NCI-H345 treated with DMSO at 0.1 percent for 48 hours (cell line): ENCODE data around the gene KRT81.
"Not testable (repeated sequence)": the region's sequence is repeated elsewhere in the genome, so short reads cannot be mapped to it uniquely, and the experiment has no call there.

Experiments
- DNase-seq: peaks from one replicate; lab custom pipeline; 2025; ENCODE audit not compliant: unreplicated experiment; lab: John Stamatoyannopoulos, UW

Gene KRT81

DNA sequence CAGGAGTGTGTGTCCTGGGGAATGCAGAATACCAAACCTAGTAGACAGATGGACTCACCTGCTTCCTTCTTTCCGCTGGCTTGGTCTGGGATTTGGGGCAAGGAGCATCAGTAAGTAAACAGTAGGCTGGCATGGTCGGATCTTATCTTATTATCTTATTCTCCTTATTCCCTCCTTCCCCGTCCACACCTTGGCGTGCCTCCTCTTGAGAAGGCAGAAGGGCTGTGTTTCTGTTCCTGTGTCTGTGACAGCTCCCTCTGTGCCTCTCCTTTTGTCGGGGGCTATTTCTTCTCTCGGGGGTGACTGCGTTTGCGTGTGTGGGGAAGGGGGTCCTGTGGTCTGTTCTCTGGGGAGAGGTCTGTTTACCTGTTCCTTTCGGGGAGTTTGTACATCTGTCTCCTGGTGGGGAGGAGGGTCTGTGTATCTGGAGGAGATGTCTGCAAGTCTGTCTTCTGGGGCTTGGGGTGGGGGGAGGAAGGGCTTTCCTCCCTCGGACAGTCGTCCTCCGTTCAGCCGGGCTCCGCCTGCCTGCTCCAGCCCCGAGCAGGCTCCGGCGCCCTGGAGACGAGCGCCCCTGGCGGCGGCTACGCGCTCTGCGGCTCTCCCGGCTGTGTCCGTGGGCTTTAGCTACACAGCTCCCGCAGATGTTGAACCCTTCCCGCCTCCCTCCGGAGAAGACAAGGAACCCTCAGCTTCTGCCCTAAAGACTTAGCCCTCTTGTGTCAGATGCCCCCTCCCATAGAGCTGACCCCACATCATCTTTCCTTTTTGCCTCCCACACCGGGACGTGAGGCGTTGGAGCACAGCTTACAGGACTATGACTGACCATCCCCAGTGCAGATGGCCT is 12.5 kb downstream of the KRT81 start:
- DNase-seq: peak; percentile 63

DNA sequence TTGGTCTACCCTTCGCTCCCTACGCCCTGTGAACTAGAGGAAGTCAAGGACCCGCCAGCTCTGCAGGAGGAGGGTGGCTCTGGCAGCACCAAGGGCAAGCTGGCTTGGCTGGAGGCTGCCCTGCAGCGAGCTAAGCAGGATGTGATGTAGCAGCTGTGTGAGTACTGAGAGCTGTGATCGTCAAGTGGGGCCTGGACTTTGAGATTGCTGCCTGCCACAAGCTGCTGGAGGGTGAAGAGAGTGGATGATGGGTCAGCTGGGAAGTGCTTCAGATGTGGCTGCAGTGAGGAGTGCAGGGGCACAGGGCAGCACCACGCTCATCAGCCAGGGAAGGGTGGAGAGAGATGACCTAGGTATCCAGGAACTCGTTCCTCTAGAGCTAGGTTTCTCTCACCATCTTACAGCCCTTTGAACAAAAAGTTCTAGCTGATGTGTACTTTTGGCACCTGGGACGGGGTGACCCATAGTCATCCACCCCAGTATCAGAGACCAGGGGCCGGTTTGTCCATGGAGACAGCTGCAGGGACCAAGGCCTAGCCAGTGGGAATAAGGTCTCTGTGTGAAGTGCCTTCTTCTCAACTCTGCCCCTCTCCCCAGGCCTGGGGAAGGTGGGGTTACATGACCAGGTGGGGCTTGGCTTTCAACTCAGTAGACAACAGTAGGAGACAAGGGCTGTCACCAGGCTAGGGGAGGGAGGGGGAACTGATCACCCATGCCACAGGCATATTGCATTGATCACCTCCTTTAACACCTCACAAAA is 13.7 kb downstream of the KRT81 start:
- no peak for DNase-seq

DNA sequence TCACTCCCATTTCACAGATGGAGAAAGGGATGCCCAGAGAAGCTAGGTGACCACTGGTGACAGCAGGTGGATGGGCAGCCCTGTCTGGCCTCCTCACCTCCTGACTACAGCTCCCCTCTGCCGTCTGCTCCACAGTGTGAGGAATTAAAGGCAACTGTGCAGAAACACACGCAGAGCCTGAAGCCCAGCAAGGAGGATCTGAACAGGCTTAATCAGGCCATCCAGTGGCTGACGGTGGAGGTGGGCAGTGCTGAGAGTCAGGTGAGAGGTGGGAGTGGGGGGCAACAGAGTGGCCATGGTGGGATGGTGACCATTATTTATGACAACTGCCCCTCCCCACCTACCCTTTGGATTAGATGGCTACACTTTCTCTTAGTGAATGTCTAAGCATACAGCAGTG is 15.6 kb downstream of the KRT81 start:
- DNase-seq: no peak

DNA sequence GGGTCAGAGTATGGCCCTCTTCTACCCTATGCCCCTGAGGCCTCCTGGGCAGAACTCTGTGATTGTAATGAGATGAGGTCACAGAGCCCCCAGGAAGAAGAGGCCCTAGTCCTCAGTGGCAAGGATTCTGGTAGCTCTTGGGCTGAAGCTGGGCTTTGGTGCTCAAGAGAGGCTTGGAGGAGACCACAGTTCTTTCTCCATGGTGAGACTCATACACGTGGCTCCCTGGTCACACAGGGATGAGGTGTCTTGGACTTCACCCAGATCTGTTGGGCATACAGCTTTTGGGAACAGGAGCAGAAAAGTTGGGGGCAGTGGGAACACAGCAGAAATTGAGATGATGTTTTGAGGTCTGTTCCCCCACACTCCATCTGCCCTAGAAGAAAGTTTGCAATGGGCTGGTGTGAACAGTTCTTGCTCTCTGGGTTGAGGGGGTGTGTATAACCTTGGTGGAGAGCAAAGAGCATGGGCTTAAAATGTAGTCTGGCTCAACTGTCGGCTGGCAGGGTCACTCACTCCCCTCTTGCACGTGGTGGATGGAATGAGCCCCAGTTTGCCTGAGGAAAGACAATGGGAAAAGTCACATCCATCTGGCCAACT is 16.7 kb downstream of the KRT81 start, which contains the start of gene KRT86:
KRT86 (plus strand) TSS at position 125 of the 600 bp plus-strand sequence. CDS start 27,272 bp downstream, outside the sequence.
- no peak for DNase-seq

DNA sequence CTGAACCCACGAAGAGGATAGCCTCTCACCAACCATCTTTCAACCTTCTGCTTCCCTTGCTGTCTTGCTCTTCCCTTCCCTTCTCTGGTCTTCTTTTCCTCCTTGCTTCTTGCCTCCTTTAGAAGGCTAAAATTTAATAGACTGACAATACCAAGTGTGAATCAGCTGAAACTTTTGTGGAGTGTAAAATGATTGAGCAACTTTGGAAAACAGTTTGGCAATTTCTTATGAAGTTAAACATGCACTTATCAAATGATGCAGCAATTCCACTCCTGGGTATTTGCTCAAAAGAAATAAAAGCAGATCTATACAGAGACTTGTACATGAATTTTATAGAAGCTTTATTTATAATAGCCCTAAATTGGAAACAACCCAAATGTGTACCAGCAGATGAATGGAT is 20.2 kb downstream of the KRT81 start:
- no peak for DNase-seq

DNA sequence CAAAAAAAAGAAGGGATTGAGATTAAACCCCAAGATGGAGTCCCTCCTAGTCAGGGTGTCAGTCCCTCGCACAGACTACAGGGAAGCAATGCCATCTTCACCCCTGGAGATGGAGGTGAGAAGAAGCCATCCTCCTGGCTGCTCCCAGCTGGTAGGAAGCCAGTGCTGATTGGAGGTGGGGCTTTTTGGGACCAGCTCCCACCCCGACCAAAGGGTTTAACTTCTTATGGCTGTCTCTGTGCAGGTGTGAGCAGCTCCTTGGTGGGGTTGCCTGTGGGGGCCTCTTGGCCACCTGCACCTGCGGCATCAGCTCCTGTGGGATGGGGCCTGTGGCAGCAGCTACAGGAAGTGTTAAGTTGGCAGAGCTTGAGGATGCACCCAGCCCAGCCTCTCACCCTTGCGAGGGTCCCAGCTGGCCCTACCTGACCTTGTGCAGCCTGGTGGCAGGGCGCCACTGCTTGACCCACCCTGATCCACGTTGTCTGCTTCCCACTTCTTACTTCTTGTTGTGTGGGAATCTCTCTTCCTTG is 20.7 kb downstream of the KRT81 start:
- no peak for DNase-seq

DNA sequence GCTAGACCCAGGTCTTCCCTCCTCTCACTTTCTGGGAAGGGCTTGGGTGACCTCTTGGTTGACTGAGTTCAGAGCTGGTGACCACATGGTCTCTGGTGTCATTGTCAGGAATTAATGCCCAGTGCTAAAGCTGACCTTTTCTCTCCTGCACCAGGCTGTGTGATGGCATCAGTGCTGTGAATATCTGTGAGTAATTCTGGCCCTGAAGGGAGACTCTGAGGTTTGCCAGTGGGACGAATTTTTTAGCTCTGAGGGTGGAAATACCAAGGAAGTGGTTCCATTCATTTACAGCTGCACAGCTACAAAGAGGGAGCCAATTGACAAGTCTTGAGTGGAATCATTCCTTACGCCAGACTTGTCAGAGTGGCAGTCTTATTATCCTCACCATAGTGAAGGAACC is 23.1 kb downstream of the KRT81 start:
- no peak for DNase-seq

DNA sequence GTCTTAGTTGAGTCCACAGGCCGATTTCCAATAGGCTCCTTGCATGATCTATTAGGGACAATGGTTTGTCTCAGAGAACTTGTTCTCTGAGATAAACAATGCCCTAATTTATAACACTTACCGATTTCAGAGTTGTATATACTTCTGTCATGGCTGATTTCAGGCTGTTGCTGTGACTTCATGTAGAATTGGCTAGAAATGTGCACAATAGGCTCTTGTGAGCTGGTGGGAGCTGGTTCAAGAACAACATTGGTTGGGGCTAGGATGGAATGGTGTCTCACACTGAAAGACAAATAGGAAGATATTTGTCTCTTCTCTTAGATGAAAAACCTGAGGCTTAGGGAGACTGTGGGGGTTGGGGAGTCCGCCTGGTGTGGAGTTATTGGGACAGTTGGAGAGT is 23.6 kb downstream of the KRT81 start:
- DNase-seq: no peak

DNA sequence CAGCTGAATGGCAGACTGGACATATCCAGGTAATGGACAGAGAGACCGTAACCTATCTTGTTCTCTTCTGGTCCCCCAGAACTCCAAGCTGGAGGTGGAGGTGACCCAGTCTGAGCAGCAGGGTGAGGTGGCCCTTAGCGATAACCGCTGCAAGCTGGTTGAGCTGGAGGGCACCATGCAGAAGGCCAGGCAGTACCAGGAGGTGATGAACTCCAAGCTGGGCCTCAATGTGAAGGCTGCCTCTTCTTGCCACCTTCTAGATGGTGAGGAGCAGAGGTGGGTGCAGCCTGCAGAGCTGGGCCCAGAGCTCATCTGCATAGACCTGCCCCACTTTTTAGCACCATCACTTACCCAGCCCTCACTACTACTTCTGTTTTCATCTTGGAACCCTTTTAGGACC is 24.1 kb downstream of the KRT81 start:
- DNase-seq: no peak

DNA sequence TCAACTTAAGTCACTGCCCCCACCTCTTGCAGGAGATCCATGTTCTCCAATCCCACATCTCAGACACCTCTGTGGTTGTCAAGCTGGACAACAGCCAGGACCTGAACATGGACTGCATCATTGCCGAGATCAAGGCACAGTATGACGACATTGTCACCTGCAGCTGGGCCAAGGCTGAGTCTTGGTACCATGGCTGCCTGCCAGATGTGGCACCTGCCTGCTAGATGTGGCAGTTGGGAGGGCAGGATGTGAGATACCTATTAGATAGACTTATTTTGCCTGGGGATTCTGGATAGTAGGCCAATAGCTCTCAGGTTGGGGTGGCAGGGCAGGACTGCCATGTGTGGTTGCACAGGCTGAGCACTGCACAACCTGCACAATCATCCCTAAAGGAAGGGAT is 24.8 kb downstream of the KRT81 start:
- no peak for DNase-seq

DNA sequence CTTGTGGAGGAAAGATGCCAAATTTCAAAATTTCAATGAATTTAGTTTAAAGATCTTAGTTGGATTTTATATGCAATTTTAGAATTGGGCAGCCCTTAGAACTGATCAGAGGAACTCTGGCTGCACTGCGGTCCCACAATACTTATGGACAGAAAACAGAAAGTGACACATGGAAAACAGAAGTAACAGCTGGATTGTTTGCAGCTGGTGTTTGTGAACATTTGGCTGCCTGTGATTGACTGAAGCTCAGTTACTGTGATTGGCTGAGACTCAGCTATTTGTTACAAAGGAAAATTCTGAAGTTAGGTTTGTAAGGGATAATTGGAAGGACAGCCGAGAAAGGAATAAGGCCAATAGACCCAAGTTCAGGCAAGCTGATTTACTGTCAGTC is 26.9 kb downstream of the KRT81 start:
- no peak for DNase-seq

DNA sequence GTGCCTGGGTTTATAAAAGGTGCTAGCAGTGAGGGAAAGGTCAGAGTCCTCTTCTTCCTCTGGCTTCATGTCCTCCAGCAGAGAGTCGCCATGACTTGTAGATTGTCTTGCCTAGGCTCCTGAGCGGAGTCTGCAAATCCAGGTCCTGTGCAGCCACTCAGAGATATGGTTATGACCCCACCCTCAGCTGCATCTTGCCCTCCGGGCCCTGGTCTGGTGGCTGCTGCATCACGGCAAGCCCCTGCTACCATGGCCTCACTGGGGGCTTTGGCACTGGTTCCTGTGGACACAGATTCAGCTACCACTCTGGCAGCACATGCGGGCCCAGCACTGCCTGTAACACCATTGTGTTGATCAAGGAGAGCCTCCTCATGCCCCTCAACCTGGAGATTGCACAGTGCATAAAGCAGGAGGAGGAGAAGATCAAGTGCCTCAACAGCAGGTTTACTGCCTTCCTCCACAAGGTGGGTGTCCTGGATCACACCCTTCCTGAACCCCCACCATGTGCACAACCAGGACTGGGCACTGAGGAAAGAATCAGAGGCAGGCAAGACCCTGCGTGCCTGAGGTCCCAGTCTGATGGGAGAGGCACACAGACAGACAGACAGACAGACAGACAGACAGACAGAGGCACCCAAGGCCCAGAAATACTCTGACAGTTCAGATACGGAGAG is 27.4 kb downstream of the KRT81 start:
- DNase-seq: no peak

DNA sequence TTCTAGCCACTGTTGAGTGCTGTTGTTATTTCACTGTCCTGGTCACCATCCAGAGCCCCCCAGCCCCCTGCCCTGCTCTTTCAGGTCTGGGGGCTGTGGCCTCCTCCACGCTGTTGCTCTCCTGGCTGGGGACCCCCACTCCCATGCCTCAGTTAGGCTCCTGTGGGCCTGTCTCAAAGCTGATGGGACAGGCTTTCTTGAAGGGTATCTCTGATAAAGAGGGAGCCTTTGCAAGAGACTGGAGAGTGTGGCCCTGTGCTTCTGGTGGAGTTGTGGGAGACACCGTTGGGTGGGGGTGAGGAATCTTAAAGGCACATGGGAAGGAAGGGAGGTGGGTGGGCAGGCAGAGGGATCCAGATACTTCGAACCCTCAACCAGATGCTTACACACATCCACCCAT is 29.0 kb downstream of the KRT81 start:
- no peak for DNase-seq

DNA sequence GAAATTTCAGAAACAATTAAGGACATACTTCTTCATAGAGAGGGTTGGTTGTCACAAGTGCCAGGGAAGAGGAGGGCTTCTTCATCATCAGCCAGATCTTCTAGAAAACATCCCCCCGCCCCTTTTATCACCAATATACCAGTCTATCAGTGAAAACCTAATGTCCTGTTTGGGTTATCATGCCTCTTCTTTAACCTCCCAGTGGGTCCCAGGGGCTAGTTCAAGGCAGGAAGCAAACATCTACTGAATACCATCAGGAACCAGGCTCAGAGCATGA is 30.2 kb downstream of the KRT81 start:
- no peak for DNase-seq

DNA sequence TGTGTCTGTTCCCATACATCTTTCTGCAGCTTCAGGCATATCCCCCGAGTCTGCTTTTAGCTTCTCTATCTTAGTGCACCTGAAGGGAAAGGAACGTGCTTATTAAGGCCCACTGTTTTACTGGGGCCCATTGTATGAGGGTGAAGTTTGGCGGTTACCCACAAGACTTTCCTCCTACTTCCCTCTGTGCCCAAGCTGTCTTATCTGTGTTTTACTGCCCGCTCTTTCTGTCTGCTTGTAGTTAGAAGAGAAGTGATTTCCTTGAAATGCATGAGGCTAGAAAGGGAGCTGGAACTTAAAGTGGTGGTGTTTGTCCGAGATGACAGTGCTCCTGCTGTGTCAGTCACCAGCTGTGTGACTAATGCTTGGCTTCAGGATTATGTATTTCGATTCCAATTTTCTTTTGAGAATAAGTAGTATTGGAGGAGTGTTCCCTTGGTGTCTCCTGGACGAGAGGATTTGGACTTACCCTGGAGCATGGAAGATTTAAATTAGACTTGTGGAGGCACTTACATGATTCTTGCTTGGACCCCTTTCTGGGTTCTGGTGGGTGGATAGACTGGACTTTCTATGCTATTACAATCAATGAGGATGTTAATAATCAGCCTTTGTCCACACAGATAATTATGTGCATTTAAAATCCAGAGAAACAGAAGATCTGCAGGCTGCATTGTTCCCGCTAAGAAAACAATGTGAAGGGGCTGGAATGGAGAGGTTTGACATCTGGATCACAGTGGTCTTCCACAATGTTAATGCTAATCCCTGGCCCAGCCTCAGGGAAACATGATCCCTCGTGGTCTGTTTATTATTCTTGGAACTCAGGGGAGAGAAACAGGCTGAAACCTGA is 30.8 kb downstream of the KRT81 start:
- no peak for DNase-seq

DNA sequence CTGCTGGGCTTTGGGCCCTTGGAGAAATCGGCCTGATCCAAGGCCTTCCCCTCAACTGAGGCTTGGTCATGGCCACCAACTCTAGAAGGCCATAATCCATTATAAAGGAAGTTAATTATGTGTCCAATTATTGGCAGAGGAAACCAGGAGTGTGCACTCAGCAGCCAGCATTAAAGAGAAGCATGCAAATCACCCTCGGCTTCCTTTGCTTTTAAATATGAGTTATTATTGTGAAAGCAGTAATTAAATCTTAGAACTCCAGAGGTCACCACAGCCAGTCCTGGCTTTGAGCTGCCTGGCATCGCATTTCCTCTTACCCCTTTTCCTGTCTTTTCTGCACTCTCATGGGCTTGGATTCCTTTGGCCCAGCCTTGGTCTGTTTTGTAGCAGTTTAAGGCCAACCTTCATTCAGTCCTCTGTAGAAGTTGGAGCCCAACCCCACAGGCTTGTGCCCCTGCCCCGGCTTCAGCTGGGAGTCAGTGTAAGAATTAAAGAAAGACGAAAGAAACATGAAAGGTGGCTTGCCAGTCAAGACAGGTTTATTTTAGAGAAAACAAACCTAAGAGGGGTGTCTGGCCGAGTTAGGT is 31.6 kb downstream of the KRT81 start:
- no peak for DNase-seq

DNA sequence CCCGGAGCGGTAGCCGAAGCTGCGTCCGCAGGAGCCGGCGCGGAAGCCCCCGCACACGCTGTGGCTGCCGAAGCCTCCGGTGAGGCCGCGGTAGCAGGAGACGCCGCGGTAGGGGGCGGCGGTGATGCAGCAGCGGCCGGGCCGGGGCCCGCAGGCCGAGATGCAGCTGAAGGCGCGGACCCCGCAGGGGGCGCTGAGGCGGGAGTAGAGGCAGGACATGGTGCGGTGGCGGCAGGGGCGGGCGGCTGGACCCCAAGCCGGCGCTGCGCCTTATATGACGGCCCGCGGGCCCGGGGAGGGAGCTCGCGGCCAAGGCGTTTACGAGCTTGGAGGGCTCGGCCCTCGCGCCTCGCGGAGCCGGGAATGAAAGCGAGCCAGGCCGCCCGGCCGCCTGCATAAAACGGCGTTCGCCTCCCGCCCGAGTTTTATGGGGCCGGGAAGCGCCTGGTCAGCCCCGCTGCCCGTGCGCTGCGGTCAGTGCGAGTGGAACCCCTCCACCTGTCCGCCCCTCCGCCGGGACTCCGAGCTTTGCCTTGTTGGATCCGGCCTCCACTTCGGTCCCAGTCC is 32.9 kb downstream of the KRT81 start:
- no peak for DNase-seq

DNA sequence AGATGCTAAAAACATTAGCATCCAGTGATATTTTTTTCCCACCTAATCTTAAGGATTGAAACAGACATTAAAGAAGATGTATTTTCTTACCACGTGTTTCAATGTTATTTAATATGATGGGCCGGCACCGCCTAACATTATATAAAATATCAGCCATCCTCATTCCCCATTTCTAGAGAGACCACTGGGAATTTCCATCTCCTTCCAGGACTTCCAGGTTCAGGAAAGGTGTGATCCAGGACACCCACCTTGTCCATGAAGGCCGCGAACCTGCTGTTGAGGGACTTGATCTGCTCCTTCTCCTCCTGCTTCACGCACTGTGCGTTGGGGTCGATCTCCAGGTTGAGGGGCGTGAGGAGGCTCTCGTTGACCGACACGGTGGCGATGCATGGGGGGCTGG is 33.4 kb downstream of the KRT81 start:
- DNase-seq: not testable (repeated sequence)

DNA sequence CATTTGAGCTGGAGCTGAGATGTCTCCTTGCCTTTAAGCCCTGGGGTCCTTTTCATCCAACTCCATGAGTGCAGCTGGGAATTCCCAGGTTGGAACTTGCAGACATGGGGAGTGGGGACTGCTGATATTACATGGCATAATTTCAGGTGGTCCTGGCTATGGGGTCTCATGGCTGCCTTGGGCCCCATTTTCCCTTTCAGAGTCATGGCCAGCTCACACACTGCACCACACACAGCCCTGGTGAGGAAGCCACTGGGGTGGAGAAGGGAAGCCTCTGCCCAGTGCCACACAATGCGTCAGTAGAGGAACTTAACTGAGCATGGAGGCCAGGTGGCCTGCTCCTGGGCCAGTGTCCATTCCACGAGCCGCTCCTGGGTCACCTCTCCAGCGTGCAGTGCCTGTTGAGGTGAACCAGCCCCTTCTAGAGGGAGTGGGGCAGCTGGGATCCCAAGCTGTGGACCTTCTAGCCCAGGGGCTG is 34.2 kb downstream of the KRT81 start:
- no peak for DNase-seq

DNA sequence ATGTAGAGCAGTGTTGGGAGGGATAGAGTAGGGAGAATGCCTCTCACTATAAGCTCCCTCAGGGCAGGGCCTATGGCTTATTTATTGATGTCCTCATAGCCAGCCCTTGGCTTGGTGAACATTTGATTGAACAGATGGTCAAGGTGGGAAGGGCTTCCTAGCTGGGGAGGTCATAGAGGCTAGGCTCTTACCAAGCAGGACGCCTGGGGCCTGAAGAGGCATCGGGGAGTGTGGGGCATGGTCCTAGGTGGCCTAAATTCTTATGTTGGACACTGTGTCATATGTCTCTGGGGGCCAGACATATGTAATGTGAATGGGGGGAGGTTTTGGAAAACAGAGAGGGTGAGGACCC is 34.8 kb downstream of the KRT81 start:
- no peak for DNase-seq
